HepG2 (cell line): Measurements from ENCODE around the gene HACL1. TPM values are rescaled to one million over a fixed set of nuclear protein-coding genes. Genes with fewer than 3 reads are reported as not detected.

ENCODE experiments used
- CENPX ChIP-seq: sonication (generic); formaldehyde crosslinking; IDR thresholded peaks from 2 replicates; pipeline ENCODE4 v1.9.0; 2021; ENCODE audit warnings: mild to moderate bottlenecking, missing genetic modification reagents, moderate library complexity
- DR1 ChIP-seq: sonication (generic); formaldehyde crosslinking; IDR thresholded peaks from 2 replicates; pipeline ENCODE4 v1.8.0; 2021; ENCODE audit warnings: mild to moderate bottlenecking, missing genetic modification reagents, inconsistent platforms
- NKX3-1 ChIP-seq: sonication (generic); formaldehyde crosslinking; IDR thresholded peaks from 2 replicates; pipeline ENCODE4 v1.5.0; 2020; ENCODE audit warnings: missing genetic modification reagents
- SNAPC4 ChIP-seq: sonication (generic); formaldehyde crosslinking; IDR thresholded peaks from 2 replicates; pipeline ENCODE4 v1.4.0; 2020; ENCODE audit warnings: mild to moderate bottlenecking, missing genetic modification reagents
- SNAPC5 ChIP-seq: sonication (generic); formaldehyde crosslinking; IDR thresholded peaks from 2 replicates; pipeline ENCODE4 v1.8.1; 2023; ENCODE audit warnings: mild to moderate bottlenecking, missing genetic modification reagents, borderline replicate concordance
- ZNF513 ChIP-seq: sonication (generic); formaldehyde crosslinking; conservative IDR thresholded peaks from 2 replicates; pipeline ENCODE4 v1.5.0; 2020; ENCODE audit warnings: missing genetic modification reagents
- ZNF570 ChIP-seq: sonication (generic); formaldehyde crosslinking; IDR thresholded peaks from 2 replicates; pipeline ENCODE4 v1.4.0; 2020; ENCODE audit warnings: mild to moderate bottlenecking, missing genetic modification reagents, borderline replicate concordance
- ZNF720 ChIP-seq: sonication (generic); formaldehyde crosslinking; IDR thresholded peaks from 2 replicates; pipeline ENCODE4 v1.4.0; 2020; ENCODE audit warnings: missing genetic modification reagents
- ZNF891 ChIP-seq: sonication (generic); formaldehyde crosslinking; IDR thresholded peaks from 2 replicates; pipeline ENCODE4 v1.5.0; 2020; ENCODE audit warnings: mild to moderate bottlenecking, missing genetic modification reagents
- polyA plus RNA-seq, 8 experiments: library from polyadenylated mRNA; depleted of rRNA in 3 of 8; stranded (reverse) in 7 of 8; unstranded in 1 of 8; fragments of >200 nt; fragmentation: Illumina TruSeq in 4 of 8; extraction: Trizol in 4 of 8; gene quantifications; 2 replicates each; pipeline versions ENCODE4 v1.2.1 to v1.2.3, GENCODE V29; 2011 to 2016; ENCODE audit warnings: low read depth in 4 of 8, missing spikeins in 1 of 8, mixed read lengths in 1 of 8; ENCODE audit not compliant: insufficient read depth in 1 of 8
- total RNA-seq, 5 experiments: library from RNA; depleted of rRNA; stranded (reverse); fragments of >200 nt; fragmentation: Illumina TruSeq; extraction: Trizol; gene quantifications; 2 replicates each; pipeline ENCODE4 v1.2.3, GENCODE V29; 2016; ENCODE audit warnings: low read depth in 1 of 5

Gene HACL1
- total and polyA plus RNA-seq, 2 of the 13 experiments (the other 11 are each of a cell fraction or from before 2014, with no cell fraction given), result 22.1 to 25.7 TPM

GRCh38 chr3:15623535-15624440 lies 22.4 kb upstream of the HACL1 start (continued):
- no peak for TF ChIP-seq SNAPC4 (CRISPR knock-in tag)
- TF ChIP-seq ZNF513 (CRISPR knock-in tag), result no peak
- no peak for TF ChIP-seq NKX3-1
- no peak for TF ChIP-seq CENPX (CRISPR knock-in tag)
- no peak for TF ChIP-seq ZNF570
- TF ChIP-seq ZNF891, result no peak
- TF ChIP-seq DR1 (CRISPR knock-in tag), result no peak
- TF ChIP-seq ZNF720 (CRISPR knock-in tag), result no peak
- no peak for TF ChIP-seq SNAPC5
- TF ChIP-seq, all 625 proteins: peak for 0
